Thymus (tissue), 11 donors: ENCODE results near the gene GPHN. TPM values are rescaled to one million over a fixed set of nuclear protein-coding genes. Genes with fewer than 3 reads are reported as not detected.
"Not testable (repeated sequence)": the region's sequence is repeated elsewhere in the genome, so short reads cannot be mapped to it uniquely, and the experiment has no call there.

ENCODE experiments used
- DNase-seq, 9 donors: peaks; one replicate each; pipeline ENCODE4 v3.0.0-alpha.2; 2013; ENCODE audit warnings: low spot score in 9 of 9, low read depth in 6 of 9, missing footprints in 1 of 9
- H3K27ac ChIP-seq, 2 donors: one replicate each; pipeline ENCODE4 v1.5.1; 2013; ENCODE audit warnings: control low read depth in 1 of 2, low read depth in 1 of 2, low read length in 1 of 2, mild to moderate bottlenecking in 1 of 2, moderate library complexity in 1 of 2
- H3K27me3 ChIP-seq, 2 donors: one replicate each; pipeline ENCODE4 v1.5.1; 2013; ENCODE audit warnings: low read length in 1 of 2; ENCODE audit not compliant: control insufficient read depth in 2 of 2, insufficient read depth in 1 of 2
- H3K36me3 ChIP-seq, 2 donors: one replicate each; pipeline ENCODE4 v1.5.1; 2013; ENCODE audit warnings: low read length in 1 of 2, mild to moderate bottlenecking in 1 of 2, moderate library complexity in 1 of 2; ENCODE audit not compliant: control insufficient read depth in 2 of 2, insufficient read depth in 2 of 2
- H3K4me1 ChIP-seq, 2 donors: one replicate each; pipeline ENCODE4 v1.5.1; 2013; ENCODE audit warnings: low read length in 2 of 2; ENCODE audit not compliant: control insufficient read depth in 2 of 2, insufficient read depth in 2 of 2
- H3K4me3 ChIP-seq, 2 donors: one replicate each; pipeline ENCODE4 v1.5.1; 2013; ENCODE audit warnings: low read length in 2 of 2, control low read depth in 1 of 2, mild to moderate bottlenecking in 1 of 2
- H3K9me3 ChIP-seq, 2 donors: one replicate each; pipeline ENCODE4 v1.5.1; 2013; ENCODE audit warnings: low read length in 1 of 2, mild to moderate bottlenecking in 1 of 2; ENCODE audit not compliant: control insufficient read depth in 2 of 2, insufficient read depth in 1 of 2
- WGBS: extraction: QIAGEN DNeasy Blood & Tissue Kit; methylation state at CpG from one replicate; pipeline ENCODE4 v1.1.7; 2013; 5-methylcytosine and 5-hydroxymethylcytosine counted together
- polyA plus RNA-seq: library from polyadenylated mRNA; stranded (reverse); fragments of 200-250 nt; gene quantifications from one replicate; pipeline ENCODE4 v1.2.3, GENCODE V29; 2013
- total RNA-seq: library from RNA; stranded (reverse); fragments of 120-200 nt; gene quantifications from one replicate; pipeline ENCODE4 v1.2.4, GENCODE V29; 2013
- donor health status: healthy.

GPHN gene
- total and polyA plus RNA-seq, 2 donors, result 11.6 to 28.4 TPM

GRCh38 chr14:66731298-66731697 is 223.4 kb downstream of the GPHN start:
- not testable (repeated sequence) for H3K4me1 ChIP-seq, H3K36me3 ChIP-seq, H3K27ac ChIP-seq, H3K4me3 ChIP-seq, DNase-seq, H3K27me3 ChIP-seq
- 52% methylated on average over 1 of the region's 1 CpG for WGBS
- H3K9me3 ChIP-seq, result peaks cover 0 to 12% of the 10 kb centered on the region in 2 donors

- Histone ChIP-seq H3K36me3 (no peaks in the 10 kb centered on the region), H3K4me3 (no peak overlapping the region), H3K4me1 (no peaks in the 10 kb centered on the region), H3K9me3 (peaks cover 0 to 8% of the 10 kb centered on the region in 2 donors), H3K27me3 (no peaks in the 10 kb centered on the region), H3K27ac (no peak overlapping the region)
- no peak for DNase-seq
Observed at GRCh38 chr14:66735853-66736252, 227.9 kb downstream of the GPHN start.

- DNase-seq, result no peak
- H3K27me3 ChIP-seq, result no peaks in the 10 kb centered on the region
- no peaks in the 10 kb centered on the region for H3K36me3 ChIP-seq
- no peaks in the 10 kb centered on the region for H3K9me3 ChIP-seq
- no peaks in the 10 kb centered on the region for H3K4me1 ChIP-seq
- no peak overlapping the region for H3K27ac ChIP-seq
- no peak overlapping the region for H3K4me3 ChIP-seq
Observed at GRCh38 chr14:66739826-66740225, 231.9 kb downstream of the GPHN start.

DNA sequence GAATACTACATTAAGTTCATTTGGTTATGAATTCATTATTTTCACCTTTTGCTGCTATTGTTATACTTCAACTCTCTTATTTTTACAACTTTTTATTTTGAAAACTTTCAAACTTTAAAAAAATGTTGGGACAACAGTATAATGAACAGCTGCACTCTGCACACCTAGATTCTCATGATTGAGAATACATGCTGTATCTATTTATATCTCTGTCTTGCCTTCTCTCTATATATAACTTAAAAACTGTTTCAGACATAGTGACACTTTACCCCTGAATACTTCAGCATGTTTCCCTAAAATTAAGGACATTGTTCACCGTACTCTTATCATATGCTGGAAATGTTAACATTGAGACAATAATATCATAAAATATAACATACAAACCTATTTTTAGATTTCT is 237.1 kb downstream of the GPHN start:
- Histone ChIP-seq H3K9me3 (no peaks in the 10 kb centered on the region), H3K4me1 (no peaks in the 10 kb centered on the region), H3K36me3 (no peaks in the 10 kb centered on the region), H3K27ac (no peak overlapping the region), H3K27me3 (no peaks in the 10 kb centered on the region), H3K4me3 (no peak overlapping the region)
- no peak for DNase-seq
- WGBS, result 99% methylated on average over 1 of the region's 1 CpG

- H3K36me3 ChIP-seq, result no peaks in the 10 kb centered on the region
- DNase-seq, result peak in 3 of 9 donors; percentile 2 to 24 (median 10)
- no peak overlapping the region for H3K27ac ChIP-seq
- H3K4me3 ChIP-seq, result no peak overlapping the region
- H3K9me3 ChIP-seq, result no peaks in the 10 kb centered on the region
- H3K4me1 ChIP-seq, result no peaks in the 10 kb centered on the region
- WGBS, result 95% methylated on average over 2 of the region's 2 CpGs
- no peaks in the 10 kb centered on the region for H3K27me3 ChIP-seq
Observed at GRCh38 chr14:66746316-66747006, 238.5 kb downstream of the GPHN start.

GRCh38 chr14:66752109-66752508 is 244.2 kb downstream of the GPHN start:
- no peaks in the 10 kb centered on the region for H3K27me3 ChIP-seq
- DNase-seq, result no peak
- no peaks in the 10 kb centered on the region for H3K36me3 ChIP-seq
- H3K4me1 ChIP-seq, result no peaks in the 10 kb centered on the region
- H3K9me3 ChIP-seq, result no peaks in the 10 kb centered on the region
- H3K4me3 ChIP-seq, result no peak overlapping the region
- no peak overlapping the region for H3K27ac ChIP-seq
- 90% methylated on average over 2 of the region's 2 CpGs for WGBS

GRCh38 chr14:66758031-66758613 is 250.2 kb downstream of the GPHN start:
- Histone ChIP-seq H3K36me3 (no peaks in the 10 kb centered on the region), H3K9me3 (no peaks in the 10 kb centered on the region), H3K27ac (no peak overlapping the region), H3K4me1 (no peaks in the 10 kb centered on the region), H3K27me3 (no peaks in the 10 kb centered on the region), H3K4me3 (no peak overlapping the region)
- 93% methylated on average over 6 of the region's 6 CpGs for WGBS
- DNase-seq, result no peak

DNA sequence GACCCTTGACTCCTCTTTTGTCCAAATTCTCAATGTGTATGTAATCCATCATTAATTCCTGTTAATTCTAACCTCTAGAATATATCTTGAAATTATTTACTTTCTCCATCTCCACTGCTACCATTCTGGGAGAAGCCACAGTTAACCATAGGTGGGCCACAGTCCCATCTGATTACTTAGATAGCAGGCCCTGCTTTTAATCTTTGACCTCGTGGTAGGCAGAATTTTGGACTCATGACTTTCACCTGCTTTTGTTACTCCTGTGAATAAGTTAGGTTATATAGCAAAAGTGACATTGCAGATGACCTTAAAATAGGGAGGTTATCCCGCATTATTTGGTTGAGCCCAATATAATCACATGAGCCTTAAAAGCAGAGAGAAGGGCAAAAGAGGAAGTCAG is 264.2 kb downstream of the GPHN start:
- no peaks in the 10 kb centered on the region for H3K27me3 ChIP-seq
- no peak overlapping the region for H3K27ac ChIP-seq
- no peaks in the 10 kb centered on the region for H3K4me1 ChIP-seq
- WGBS, result 95% methylated on average over 2 of the region's 2 CpGs
- DNase-seq, result no peak
- H3K4me3 ChIP-seq, result no peak overlapping the region
- H3K36me3 ChIP-seq, result no peaks in the 10 kb centered on the region
- no peaks in the 10 kb centered on the region for H3K9me3 ChIP-seq

GRCh38 chr14:66782853-66783252 is 274.9 kb downstream of the GPHN start:
- Histone ChIP-seq H3K4me3 (no peak overlapping the region), H3K4me1 (no peaks in the 10 kb centered on the region), H3K27ac (no peak overlapping the region), H3K27me3 (no peaks in the 10 kb centered on the region), H3K36me3 (no peaks in the 10 kb centered on the region), H3K9me3 (no peaks in the 10 kb centered on the region)
- no peak for DNase-seq
- WGBS, result 98% methylated on average over 1 of the region's 1 CpG
